HCEC 1CT (cell line): ENCODE measurements around the gene SMAD9.

Experiments used
- DNase-seq: peaks from one replicate; pipeline ENCODE4 v3.0.0-alpha.2; 2017

Gene SMAD9

GRCh38 chr13:36919833-36920615 lies at the start of gene SMAD9:
Gene SMAD9, minus strand, starts transcription at chr13:36920238. Its CDS starts 40,549 bp downstream, at chr13:36879689.
- DNase-seq = peak; percentile 60

- no peak for DNase-seq
These were observed 46.4 kb upstream of the SMAD9 start for GRCh38 chr13:36966404-36966803.

- DNase-seq = peak; percentile 93
These were observed 45.7 kb upstream of the SMAD9 start for GRCh38 chr13:36965767-36966166.

- DNase-seq = no peak
These were observed 39.5 kb upstream of the SMAD9 start for GRCh38 chr13:36959456-36960116.

GRCh38 chr13:36954542-36954941 lies 34.5 kb upstream of the SMAD9 start:
- no peak for DNase-seq

GRCh38 chr13:36950920-36951319 lies 30.9 kb upstream of the SMAD9 start:
- no peak for DNase-seq

GRCh38 chr13:36950330-36950729 lies 30.3 kb upstream of the SMAD9 start:
- no peak for DNase-seq

GRCh38 chr13:36945078-36945477 lies 25.0 kb upstream of the SMAD9 start:
- DNase-seq = no peak

GRCh38 chr13:36925603-36926002 lies 5.6 kb upstream of the SMAD9 start:
- no peak for DNase-seq

- no peak for DNase-seq
These were observed 4.0 kb upstream of the SMAD9 start for GRCh38 chr13:36924001-36924400.

GRCh38 chr13:36921631-36922301 lies 1.7 kb upstream of the SMAD9 start:
- no peak for DNase-seq

- no peak for DNase-seq
These were observed 663 bp upstream of the SMAD9 start for GRCh38 chr13:36920616-36921185.

- DNase-seq = peak; percentile 17
These were observed 736 bp downstream of the SMAD9 start for GRCh38 chr13:36919171-36919832.

GRCh38 chr13:36918246-36919131 lies 1.5 kb downstream of the SMAD9 start:
- peak; percentile 25 for DNase-seq

GRCh38 chr13:36917311-36917710 lies 2.7 kb downstream of the SMAD9 start:
- no peak for DNase-seq

- DNase-seq = no peak
These were observed 4.0 kb downstream of the SMAD9 start for GRCh38 chr13:36915896-36916640.

GRCh38 chr13:36915106-36915505 lies 4.9 kb downstream of the SMAD9 start:
- no peak for DNase-seq

- DNase-seq = no peak
These were observed 5.4 kb downstream of the SMAD9 start for GRCh38 chr13:36914648-36915047.

- no peak for DNase-seq
These were observed 6.6 kb downstream of the SMAD9 start for GRCh38 chr13:36913463-36913862.

GRCh38 chr13:36912973-36913372 lies 7.1 kb downstream of the SMAD9 start:
- no peak for DNase-seq

- no peak for DNase-seq
These were observed 7.7 kb downstream of the SMAD9 start for GRCh38 chr13:36912369-36912768.
